ENCODE measurements around the gene SPSB1. TPM values are rescaled to one million over a fixed set of nuclear protein-coding genes. Genes with fewer than 3 reads are reported as not detected.

SPSB1 gene
- total RNA-seq, 1 experiment from 2014 or later: 33.8 TPM

DNA sequence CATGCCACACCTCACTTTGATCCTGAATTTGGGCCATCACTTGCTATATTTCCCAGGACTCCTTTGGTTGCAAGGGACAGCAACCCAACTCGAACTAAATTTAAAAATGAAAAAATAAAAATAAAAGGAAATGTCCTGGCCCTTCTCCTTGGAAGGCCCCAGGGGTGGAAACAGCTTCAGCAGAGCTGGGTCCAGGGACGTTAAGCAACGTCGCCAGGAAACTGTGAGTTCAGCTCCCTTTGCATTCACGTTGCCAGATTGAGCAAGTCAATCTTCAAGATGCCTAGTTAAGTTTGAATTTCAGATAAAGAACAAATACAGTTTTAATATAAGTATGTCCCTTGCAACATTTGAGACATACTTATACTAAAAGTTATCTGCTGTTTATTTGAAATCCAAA is 14.6 kb upstream of the SPSB1 start:
- no peaks in the 10 kb centered on the region for H3K79me2 ChIP-seq (ENCODE audit: low read depth)
- H3K9me2 ChIP-seq (ENCODE audit: insufficient read depth): no peaks in the 10 kb centered on the region
- no TSS peak for BruUV-seq (replicated peaks)
- POLR2A ChIA-PET (ENCODE audit: unreplicated experiment): no interaction called here
- H3K4me2 ChIP-seq: no peak overlapping the region
- peaks cover 23% of the 10 kb centered on the region for H3K4me1 ChIP-seq (replicated peaks; ENCODE audit: insufficient read depth)
- no peak for DNase-seq
- no peaks in the 10 kb centered on the region for H3K9me3 ChIP-seq (ENCODE audit: insufficient read depth, low read depth)
- no peaks in the 10 kb centered on the region for H3K36me3 ChIP-seq (ENCODE audit: low read depth)
- no peaks in the 10 kb centered on the region for H3K27me3 ChIP-seq (ENCODE audit: insufficient read depth, low read depth)
- H3F3A ChIP-seq (ENCODE audit: insufficient read depth, low read depth): no peaks in the 10 kb centered on the region; the same call in 1 of the 2 replicates
- TF ChIP-seq, protein P1, sequence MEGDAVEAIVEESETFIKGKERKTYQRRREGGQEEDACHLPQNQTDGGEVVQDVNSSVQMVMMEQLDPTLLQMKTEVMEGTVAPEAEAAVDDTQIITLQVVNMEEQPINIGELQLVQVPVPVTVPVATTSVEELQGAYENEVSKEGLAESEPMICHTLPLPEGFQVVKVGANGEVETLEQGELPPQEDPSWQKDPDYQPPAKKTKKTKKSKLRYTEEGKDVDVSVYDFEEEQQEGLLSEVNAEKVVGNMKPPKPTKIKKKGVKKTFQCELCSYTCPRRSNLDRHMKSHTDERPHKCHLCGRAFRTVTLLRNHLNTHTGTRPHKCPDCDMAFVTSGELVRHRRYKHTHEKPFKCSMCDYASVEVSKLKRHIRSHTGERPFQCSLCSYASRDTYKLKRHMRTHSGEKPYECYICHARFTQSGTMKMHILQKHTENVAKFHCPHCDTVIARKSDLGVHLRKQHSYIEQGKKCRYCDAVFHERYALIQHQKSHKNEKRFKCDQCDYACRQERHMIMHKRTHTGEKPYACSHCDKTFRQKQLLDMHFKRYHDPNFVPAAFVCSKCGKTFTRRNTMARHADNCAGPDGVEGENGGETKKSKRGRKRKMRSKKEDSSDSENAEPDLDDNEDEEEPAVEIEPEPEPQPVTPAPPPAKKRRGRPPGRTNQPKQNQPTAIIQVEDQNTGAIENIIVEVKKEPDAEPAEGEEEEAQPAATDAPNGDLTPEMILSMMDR (conservative IDR thresholded peaks at IDR 0.05): no peak
- TF ChIP-seq EZH2 (IDR thresholded peaks at IDR 0.05; ENCODE audit: low read depth): no peak
- no peak overlapping the region for H3K27ac ChIP-seq
- CTCF ChIA-PET: no interaction called here
- H4K20me1 ChIP-seq (ENCODE audit: insufficient read depth): no peaks in the 10 kb centered on the region
- intact Hi-C loops (cut with micrococcal nuclease; ENCODE audit: unreplicated experiment): no loop called here
- H3K4me3 ChIP-seq: no peak overlapping the region
- no peak overlapping the region for H2AFZ ChIP-seq

DNA sequence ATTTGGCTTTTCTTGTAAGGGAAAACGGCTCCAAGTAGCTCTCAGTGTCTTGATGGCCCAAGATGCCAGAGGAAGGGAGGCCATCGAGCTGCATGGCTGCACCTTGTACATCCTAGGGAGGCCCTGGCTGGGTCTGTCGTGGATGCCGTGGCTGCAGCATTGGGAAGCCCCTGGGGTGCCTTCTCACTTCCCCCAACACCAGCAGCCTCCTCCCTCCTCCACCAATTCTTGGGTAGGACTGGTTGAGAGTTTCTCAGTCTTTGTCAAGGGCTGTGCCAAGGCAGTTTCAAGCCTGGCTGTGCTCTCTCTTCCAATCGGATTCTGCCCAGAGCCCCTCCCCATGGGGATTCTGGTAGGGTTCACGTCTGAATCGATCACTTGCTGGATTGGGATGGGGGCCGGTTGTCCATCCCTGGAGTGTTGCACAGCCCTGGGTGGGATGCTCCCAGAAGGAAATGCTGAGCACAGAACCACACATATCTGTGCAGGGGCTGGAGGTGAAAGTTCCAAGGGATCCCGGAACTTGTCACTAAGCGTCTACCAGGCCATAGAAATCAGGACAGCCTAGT is 14.0 kb upstream of the SPSB1 start:
- Histone ChIP-seq H3K27me3 (ENCODE audit: insufficient read depth, low read depth) (no peaks in the 10 kb centered on the region), H3K79me2 (ENCODE audit: low read depth) (no peaks in the 10 kb centered on the region), H3K27ac (no peak overlapping the region), H3K4me2 (no peak overlapping the region), H3K4me3 (no peak overlapping the region), H3K9me3 (ENCODE audit: insufficient read depth, low read depth) (no peaks in the 10 kb centered on the region), H3K36me3 (ENCODE audit: low read depth) (no peaks in the 10 kb centered on the region), H3K4me1 (replicated peaks; ENCODE audit: insufficient read depth) (peaks cover 24% of the 10 kb centered on the region), H3K9me2 (ENCODE audit: insufficient read depth) (no peaks in the 10 kb centered on the region), H3F3A (ENCODE audit: insufficient read depth, low read depth) (no peaks in the 10 kb centered on the region; the same call in 1 of the 2 replicates), H2AFZ (no peak overlapping the region), H4K20me1 (ENCODE audit: insufficient read depth) (no peaks in the 10 kb centered on the region)
- BruUV-seq (replicated peaks): no TSS peak
- ChIA-PET POLR2A (ENCODE audit: unreplicated experiment) (no interaction called here), CTCF (no interaction called here)
- TF ChIP-seq, protein P1 (conservative IDR thresholded peaks at IDR 0.05): no peak
- TF ChIP-seq EZH2 (IDR thresholded peaks at IDR 0.05; ENCODE audit: low read depth): no peak
- intact Hi-C loops (cut with micrococcal nuclease; ENCODE audit: unreplicated experiment): no loop called here
- DNase-seq: no peak

DNA sequence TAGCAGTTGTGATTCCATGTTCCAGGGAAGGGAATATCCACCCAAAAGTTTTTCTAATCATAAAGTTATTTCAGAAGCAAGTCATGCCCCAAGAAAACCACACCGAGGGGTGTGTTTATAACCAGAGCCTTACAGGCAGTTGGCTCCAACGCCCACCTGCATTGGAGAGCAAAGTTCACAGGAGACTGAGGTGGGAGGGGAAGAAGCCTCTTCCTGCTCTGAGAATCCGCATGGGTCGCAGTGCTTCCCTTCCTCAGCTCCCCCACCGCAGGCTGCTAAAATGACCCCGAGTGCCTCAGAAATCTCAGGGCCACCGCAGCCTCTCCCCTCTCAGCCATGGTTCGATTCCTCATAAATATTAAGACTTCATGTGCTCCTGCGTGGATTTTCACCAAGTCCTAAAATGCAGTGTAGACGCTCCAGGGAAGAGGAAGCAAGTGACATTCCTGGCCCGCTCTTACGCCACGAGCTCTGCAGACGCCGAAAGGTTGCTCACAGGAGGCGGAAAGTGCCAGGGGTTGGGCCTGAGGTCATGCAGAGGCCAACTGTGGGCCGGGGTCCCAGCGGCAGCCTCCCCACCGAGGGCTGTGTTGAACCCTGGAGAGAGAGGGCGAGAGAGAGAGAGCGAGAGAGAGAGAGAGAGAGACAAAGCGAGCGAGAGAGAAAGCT is 13.4 kb upstream of the SPSB1 start:
- POLR2A ChIA-PET (ENCODE audit: unreplicated experiment): interaction anchor here (0.6 kb wide), 1 partner anchor 134 kb away, joined by 3 read pairs; no protein-coding TSS in a partner anchor
- no peaks in the 10 kb centered on the region for H3K79me2 ChIP-seq (ENCODE audit: low read depth)
- no TSS peak for BruUV-seq (replicated peaks)

More for the DNA sequence above, 13.4 kb upstream of the SPSB1 start:
- no peak for DNase-seq
- TF ChIP-seq, protein P1 (conservative IDR thresholded peaks at IDR 0.05): no peak
- TF ChIP-seq EZH2 (IDR thresholded peaks at IDR 0.05; ENCODE audit: low read depth): no peak
- Histone ChIP-seq H4K20me1 (ENCODE audit: insufficient read depth) (no peaks in the 10 kb centered on the region), H2AFZ (no peak overlapping the region), H3F3A (ENCODE audit: insufficient read depth, low read depth) (no peaks in the 10 kb centered on the region; the same call in 1 of the 2 replicates), H3K9me2 (ENCODE audit: insufficient read depth) (no peaks in the 10 kb centered on the region), H3K9me3 (ENCODE audit: insufficient read depth, low read depth) (no peaks in the 10 kb centered on the region), H3K4me1 (replicated peaks; ENCODE audit: insufficient read depth) (peaks cover 30% of the 10 kb centered on the region), H3K4me3 (no peak overlapping the region), H3K4me2 (no peak overlapping the region), H3K27me3 (ENCODE audit: insufficient read depth, low read depth) (no peaks in the 10 kb centered on the region), H3K27ac (no peak overlapping the region), H3K36me3 (ENCODE audit: low read depth) (no peaks in the 10 kb centered on the region)
- CTCF ChIA-PET: interaction anchor here (0.6 kb wide), 1 partner anchor 9 kb away, joined by 3 read pairs; no protein-coding TSS in a partner anchor
- intact Hi-C loops (cut with micrococcal nuclease; ENCODE audit: unreplicated experiment): no loop called here
